Gastroesophageal sphincter (tissue), 3 donors: ENCODE measurements around the gene GRAMD4.

Experiments
- POLR2A ChIP-seq, 2 donors: fragments of 450-650 bp; IDR thresholded peaks; one replicate each; pipeline ENCODE4 v1.6.1; 2017; ENCODE audit warnings: antibody characterized with exemption in 2 of 2, mild to moderate bottlenecking in 2 of 2, moderate library complexity in 1 of 2
- POLR2AphosphoS5 ChIP-seq: sonication (generic); formaldehyde crosslinking; IDR thresholded peaks from one replicate; pipeline ENCODE4 v1.6.1; 2017; ENCODE audit warnings: antibody characterized with exemption
- TF ChIP-seq, protein P1 (sequence below), 4 experiments: fragments of 200-600 bp in 2 of 4; fragments of 450-650 bp in 2 of 4; sonication (generic) in 1 of 4; IDR thresholded peaks; one replicate each; pipeline ENCODE4 v1.5.1; 2017 to 2019; ENCODE audit warnings: antibody characterized with exemption in 4 of 4, mild to moderate bottlenecking in 2 of 4, moderate library complexity in 2 of 4

DNA sequence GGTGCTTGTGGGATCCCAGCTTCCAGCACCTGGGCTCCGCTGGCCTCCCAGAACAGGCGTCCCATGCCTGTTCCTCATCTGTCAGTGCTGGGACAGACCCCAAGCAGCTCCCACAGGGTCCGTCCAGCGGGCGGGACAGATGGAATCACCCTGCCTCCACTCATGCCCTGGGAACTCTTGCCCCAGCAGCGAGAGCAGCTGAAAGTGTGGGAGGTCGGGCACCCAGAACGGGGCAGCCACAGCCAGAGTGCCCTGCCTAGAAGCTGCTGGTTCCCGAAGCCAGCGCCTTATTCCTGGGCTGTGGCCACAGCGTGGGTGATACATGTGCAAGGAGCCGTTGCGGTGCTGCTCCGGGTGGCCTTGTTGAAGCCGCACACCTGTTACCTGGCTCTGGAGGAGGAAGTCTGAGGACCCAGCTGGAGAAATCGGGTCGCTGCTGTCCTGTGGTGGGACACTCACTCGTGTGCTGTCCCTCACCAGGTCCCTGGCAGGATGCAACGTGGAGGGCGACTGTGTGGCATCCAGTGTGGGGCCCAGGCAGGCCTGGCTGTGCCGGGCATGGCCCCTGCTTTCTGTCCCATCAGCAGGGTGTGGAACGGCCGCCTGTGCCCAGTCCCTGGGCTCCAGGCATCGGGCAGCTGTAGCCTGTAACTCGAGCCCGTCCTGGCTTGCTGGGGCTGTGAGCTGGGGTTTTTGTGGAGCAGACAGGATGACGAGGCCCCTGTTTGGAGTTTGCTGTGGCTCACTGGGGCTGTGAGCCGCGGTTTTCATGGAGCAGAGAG lies 16.2 kb downstream of the GRAMD4 start:
- TF ChIP-seq POLR2AphosphoS5 (no peak), POLR2A (IDR thresholded peaks at IDR 0.05) (no peak)
- TF ChIP-seq, protein P1, sequence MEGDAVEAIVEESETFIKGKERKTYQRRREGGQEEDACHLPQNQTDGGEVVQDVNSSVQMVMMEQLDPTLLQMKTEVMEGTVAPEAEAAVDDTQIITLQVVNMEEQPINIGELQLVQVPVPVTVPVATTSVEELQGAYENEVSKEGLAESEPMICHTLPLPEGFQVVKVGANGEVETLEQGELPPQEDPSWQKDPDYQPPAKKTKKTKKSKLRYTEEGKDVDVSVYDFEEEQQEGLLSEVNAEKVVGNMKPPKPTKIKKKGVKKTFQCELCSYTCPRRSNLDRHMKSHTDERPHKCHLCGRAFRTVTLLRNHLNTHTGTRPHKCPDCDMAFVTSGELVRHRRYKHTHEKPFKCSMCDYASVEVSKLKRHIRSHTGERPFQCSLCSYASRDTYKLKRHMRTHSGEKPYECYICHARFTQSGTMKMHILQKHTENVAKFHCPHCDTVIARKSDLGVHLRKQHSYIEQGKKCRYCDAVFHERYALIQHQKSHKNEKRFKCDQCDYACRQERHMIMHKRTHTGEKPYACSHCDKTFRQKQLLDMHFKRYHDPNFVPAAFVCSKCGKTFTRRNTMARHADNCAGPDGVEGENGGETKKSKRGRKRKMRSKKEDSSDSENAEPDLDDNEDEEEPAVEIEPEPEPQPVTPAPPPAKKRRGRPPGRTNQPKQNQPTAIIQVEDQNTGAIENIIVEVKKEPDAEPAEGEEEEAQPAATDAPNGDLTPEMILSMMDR (IDR thresholded peaks at IDR 0.05): no peak
